Lower lobe of right lung (tissue), 2 donors: ENCODE measurements around the gene RETSAT. TPM values are rescaled to one million over a fixed set of nuclear protein-coding genes. Genes with fewer than 3 reads are reported as not detected.

Experiments
- ATAC-seq, 2 donors: fragments of 200-7000 bp; cut with Tn5 transposase; one replicate each; pipeline ENCODE4 v1.9.1; 2020 to 2022; ENCODE audit warnings: mild to moderate bottlenecking in 2 of 2, moderate library complexity in 2 of 2
- DNase-seq: peaks from one replicate; pipeline ENCODE4 v3.0.0-alpha.2; 2020
- H3K27ac ChIP-seq: fragments of 200-600 bp; one replicate; pipeline ENCODE4 v1.8.0; 2022
- H3K27me3 ChIP-seq: fragments of 200-600 bp; one replicate; pipeline ENCODE4 v1.8.0; 2022; ENCODE audit warnings: low read depth
- H3K36me3 ChIP-seq: fragments of 200-600 bp; one replicate; pipeline ENCODE4 v1.8.0; 2022; ENCODE audit warnings: mild to moderate bottlenecking
- H3K4me1 ChIP-seq: fragments of 200-600 bp; one replicate; pipeline ENCODE4 v1.8.0; 2022
- H3K4me3 ChIP-seq: fragments of 200-600 bp; one replicate; pipeline ENCODE4 v1.8.0; 2022; ENCODE audit warnings: mild to moderate bottlenecking
- H3K9me3 ChIP-seq: fragments of 200-600 bp; one replicate; pipeline ENCODE4 v1.8.0; 2022
- intact Hi-C: fragments of 100-400 bp; cut with DNase I; formaldehyde crosslinking; loops from one replicate; pipeline ENCODE4 v1.11.0; 2022
- total RNA-seq: library from RNA; stranded (reverse); fragmentation: NEBNext Ultra II Directional; extraction: Animal tissue kit (Norgen Biotek cat#: 25700); gene quantifications from one replicate; pipeline ENCODE4 v1.2.1, GENCODE V29; 2021
- TF ChIP-seq, protein P1 (sequence below): fragments of 200-600 bp; IDR thresholded peaks from one replicate; pipeline ENCODE4 v1.8.0; 2022; ENCODE audit warnings: antibody characterized with exemption, mild to moderate bottlenecking
- donor health status: DM: no; HTN: yes; CAD: no; lungs with severe emphysema.

The RETSAT gene
- total RNA-seq, 1 donor from 2014 or later = 55.5 TPM

DNA sequence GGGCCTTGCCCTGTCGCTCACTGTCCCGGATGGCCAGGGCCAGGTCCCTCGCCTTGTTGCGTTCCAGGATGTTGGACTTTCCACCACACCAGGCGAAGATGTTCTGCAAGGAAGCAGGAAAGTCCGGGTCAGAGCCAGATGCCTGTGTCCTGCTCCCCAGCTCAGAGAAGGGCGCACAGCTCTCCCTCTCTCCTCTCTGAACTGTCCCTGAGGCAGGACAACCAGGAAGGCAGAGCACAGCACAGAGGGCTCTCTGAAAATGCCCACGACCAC lies 44.8 kb upstream of the RETSAT start:
- no peak overlapping the region for H3K27ac ChIP-seq
- H3K9me3 ChIP-seq = no peaks in the 10 kb centered on the region
- H3K4me3 ChIP-seq = no peak overlapping the region
- peaks cover 64% of the 10 kb centered on the region for H3K36me3 ChIP-seq
- ATAC-seq = no peak
- peaks cover 21% of the 10 kb centered on the region for H3K4me1 ChIP-seq
- intact Hi-C loops = no loop called here
- H3K27me3 ChIP-seq = no peaks in the 10 kb centered on the region
- no peak for DNase-seq
- TF ChIP-seq, protein P1, sequence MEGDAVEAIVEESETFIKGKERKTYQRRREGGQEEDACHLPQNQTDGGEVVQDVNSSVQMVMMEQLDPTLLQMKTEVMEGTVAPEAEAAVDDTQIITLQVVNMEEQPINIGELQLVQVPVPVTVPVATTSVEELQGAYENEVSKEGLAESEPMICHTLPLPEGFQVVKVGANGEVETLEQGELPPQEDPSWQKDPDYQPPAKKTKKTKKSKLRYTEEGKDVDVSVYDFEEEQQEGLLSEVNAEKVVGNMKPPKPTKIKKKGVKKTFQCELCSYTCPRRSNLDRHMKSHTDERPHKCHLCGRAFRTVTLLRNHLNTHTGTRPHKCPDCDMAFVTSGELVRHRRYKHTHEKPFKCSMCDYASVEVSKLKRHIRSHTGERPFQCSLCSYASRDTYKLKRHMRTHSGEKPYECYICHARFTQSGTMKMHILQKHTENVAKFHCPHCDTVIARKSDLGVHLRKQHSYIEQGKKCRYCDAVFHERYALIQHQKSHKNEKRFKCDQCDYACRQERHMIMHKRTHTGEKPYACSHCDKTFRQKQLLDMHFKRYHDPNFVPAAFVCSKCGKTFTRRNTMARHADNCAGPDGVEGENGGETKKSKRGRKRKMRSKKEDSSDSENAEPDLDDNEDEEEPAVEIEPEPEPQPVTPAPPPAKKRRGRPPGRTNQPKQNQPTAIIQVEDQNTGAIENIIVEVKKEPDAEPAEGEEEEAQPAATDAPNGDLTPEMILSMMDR = no peak

GRCh38 chr2:85398426-85399182 lies 44.3 kb upstream of the RETSAT start:
- DNase-seq = no peak
- Histone ChIP-seq H3K27ac (no peak overlapping the region), H3K27me3 (no peaks in the 10 kb centered on the region), H3K36me3 (peaks cover 69% of the 10 kb centered on the region), H3K9me3 (no peaks in the 10 kb centered on the region), H3K4me1 (peaks cover 21% of the 10 kb centered on the region), H3K4me3 (no peak overlapping the region)
- ATAC-seq = peak in 1 of 2 donors; percentile 9
- intact Hi-C loops = no loop called here
- TF ChIP-seq, protein P1 = no peak

DNA sequence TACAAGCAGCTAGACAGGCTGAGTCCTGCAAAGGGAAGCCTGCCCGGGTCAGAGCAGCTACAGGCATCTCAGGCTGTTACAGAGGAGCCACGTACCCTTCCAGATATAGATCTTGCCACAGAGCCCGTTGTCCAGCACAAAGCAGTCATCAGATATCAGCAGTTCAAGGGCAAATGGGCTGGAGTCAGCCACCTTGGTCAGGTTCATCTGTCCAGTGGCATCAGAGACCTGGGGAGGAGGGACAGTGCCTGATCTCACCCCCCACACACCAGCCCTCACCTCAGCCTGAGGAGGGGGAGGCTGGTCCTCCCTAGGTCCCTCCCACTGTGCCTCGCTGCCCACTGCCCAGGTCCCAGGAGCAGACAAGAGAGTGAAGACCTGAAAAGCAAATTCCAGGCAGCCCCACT lies 43.6 kb upstream of the RETSAT start:
- TF ChIP-seq, protein P1 = no peak
- peaks cover 21% of the 10 kb centered on the region for H3K4me1 ChIP-seq
- peak overlapping the region; percentile 38 for H3K27ac ChIP-seq
- ATAC-seq = no peak
- peaks cover 75% of the 10 kb centered on the region for H3K36me3 ChIP-seq
- no peak overlapping the region for H3K4me3 ChIP-seq
- no peaks in the 10 kb centered on the region for H3K27me3 ChIP-seq
- H3K9me3 ChIP-seq = no peaks in the 10 kb centered on the region
- intact Hi-C loops = no loop called here
- no peak for DNase-seq

DNA sequence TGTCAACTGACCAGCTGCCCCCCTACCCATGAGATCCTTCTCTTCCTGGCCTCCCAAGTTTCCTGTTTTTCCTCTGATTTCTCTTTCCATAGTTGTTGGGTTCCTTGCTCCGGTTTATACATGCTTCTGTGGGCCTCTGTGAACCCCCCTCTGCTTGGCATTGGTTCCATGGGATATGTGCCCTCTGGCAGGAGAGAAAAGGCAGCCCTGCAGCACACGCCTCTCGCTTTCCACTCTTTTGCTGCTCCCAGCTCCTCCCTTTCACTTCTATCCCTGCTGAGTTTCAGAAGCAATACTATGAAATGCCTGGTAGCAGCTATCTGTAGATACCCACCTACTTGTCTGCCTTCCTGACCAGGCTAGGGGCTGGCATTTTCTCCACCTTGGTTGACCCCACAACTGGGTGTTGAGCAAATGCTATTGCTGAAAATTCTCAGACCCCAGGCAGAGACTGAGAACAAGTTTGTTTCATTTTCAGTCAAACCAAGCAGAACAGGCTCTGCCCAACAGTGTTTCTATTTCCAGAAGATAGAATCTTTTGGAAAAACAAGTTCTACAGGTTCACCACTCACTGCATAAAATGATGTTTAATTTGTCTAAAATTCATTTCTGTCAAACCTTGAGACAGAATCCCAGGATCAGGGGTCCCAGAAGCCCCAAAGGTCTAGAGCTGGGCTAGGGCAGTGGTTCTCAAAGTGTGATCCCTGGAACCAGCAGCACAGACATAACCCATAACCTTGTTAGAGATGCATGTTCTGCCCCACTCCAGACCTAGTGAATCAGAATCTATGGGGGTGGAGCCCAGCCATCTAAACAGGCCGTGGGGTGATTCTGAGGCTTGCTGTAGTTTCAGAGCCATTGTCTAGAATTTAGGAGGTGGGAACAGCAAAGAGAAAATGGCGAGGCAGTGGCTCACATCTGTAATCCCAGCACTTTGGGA lies 42.5 kb upstream of the RETSAT start:
- H3K4me1 ChIP-seq = peaks cover 14% of the 10 kb centered on the region
- H3K36me3 ChIP-seq = peaks cover 80% of the 10 kb centered on the region
- TF ChIP-seq, protein P1 = no peak
- DNase-seq = no peak
- intact Hi-C loops = no loop called here
- no peak overlapping the region for H3K4me3 ChIP-seq
- ATAC-seq = no peak
- H3K27ac ChIP-seq = peak overlapping the region; percentile 38
- no peaks in the 10 kb centered on the region for H3K27me3 ChIP-seq
- no peaks in the 10 kb centered on the region for H3K9me3 ChIP-seq

GRCh38 chr2:85395912-85396475 lies 41.7 kb upstream of the RETSAT start:
- intact Hi-C loops = no loop called here

More at GRCh38 chr2:85395912-85396475, 41.7 kb upstream of the RETSAT start:
- TF ChIP-seq, protein P1 = no peak
- no peak overlapping the region for H3K4me3 ChIP-seq
- ATAC-seq (no peak), DNase-seq (no peak)
- H3K4me1 ChIP-seq = peaks cover 14% of the 10 kb centered on the region
- no peaks in the 10 kb centered on the region for H3K9me3 ChIP-seq
- H3K36me3 ChIP-seq = peaks cover 80% of the 10 kb centered on the region
- peak overlapping the region; percentile 38 for H3K27ac ChIP-seq
- no peaks in the 10 kb centered on the region for H3K27me3 ChIP-seq
